Astrocyte of the spinal cord (primary cell): ENCODE measurements around the gene DNM3.
"Not testable (repeated sequence)": the region's sequence is repeated elsewhere in the genome, so short reads cannot be mapped to it uniquely, and the experiment has no call there.

Experiments used
- DNase-seq: peaks from one replicate; pipeline ENCODE4 v3.0.0; 2011; ENCODE audit warnings: low read depth, low spot score
- H3K4me3 ChIP-seq: 2 replicates; pipeline ENCODE4 v1.5.1; 2011; ENCODE audit warnings: low read depth, mild to moderate bottlenecking, low read length, moderate library complexity
- in situ Hi-C: cut with HindIII; loops from 2 replicates; pipeline ENCODE4 v1.10.0; 2017; ENCODE audit warnings: low sequenced_read_pairs
- TF ChIP-seq, protein P1 (sequence below): IDR thresholded peaks from 2 replicates; pipeline ENCODE4 v1.5.1; 2012; ENCODE audit warnings: low read depth, mild to moderate bottlenecking, low read length, inconsistent platforms

Gene DNM3

DNA sequence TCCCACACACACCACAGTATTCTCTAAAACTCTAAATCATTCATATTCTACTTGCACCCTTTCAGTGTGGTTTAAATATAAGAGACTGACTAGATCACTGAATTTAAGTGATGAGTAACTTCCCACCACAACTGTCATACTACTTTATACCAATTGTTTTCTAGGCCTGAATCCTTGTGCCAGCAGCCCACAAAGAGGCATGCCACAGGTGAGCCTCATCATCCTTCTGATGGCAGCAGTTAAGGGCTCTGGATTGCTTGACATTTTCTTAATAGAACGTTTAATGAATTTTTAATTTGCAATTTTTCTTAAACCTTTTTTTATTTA lies 588.8 kb downstream of the DNM3 start:
- DNase-seq, result no peak
- H3K4me3 ChIP-seq, result no peak overlapping the region
- in situ Hi-C loops, result no loop called here
- TF ChIP-seq, protein P1, sequence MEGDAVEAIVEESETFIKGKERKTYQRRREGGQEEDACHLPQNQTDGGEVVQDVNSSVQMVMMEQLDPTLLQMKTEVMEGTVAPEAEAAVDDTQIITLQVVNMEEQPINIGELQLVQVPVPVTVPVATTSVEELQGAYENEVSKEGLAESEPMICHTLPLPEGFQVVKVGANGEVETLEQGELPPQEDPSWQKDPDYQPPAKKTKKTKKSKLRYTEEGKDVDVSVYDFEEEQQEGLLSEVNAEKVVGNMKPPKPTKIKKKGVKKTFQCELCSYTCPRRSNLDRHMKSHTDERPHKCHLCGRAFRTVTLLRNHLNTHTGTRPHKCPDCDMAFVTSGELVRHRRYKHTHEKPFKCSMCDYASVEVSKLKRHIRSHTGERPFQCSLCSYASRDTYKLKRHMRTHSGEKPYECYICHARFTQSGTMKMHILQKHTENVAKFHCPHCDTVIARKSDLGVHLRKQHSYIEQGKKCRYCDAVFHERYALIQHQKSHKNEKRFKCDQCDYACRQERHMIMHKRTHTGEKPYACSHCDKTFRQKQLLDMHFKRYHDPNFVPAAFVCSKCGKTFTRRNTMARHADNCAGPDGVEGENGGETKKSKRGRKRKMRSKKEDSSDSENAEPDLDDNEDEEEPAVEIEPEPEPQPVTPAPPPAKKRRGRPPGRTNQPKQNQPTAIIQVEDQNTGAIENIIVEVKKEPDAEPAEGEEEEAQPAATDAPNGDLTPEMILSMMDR, result no peak

DNA sequence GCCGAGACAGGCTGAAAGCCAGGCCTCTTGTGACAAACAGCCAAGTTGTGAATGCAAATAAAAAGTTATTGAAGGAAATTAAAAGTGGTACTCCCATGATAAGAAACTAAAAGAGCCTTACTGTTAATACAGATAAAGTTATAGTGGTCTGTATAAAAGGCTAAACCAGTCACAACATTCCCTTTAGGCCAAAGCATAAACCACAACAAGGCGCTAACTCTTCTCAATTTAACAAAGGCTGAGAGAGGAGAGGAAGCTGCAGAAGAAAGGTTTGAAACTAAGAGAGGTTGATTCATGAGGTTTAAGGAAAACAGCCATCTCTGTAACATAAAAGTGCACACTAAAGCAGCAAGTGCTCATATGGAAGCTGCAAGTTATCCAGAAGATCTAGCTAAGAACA lies 589.9 kb downstream of the DNM3 start:
- no peak overlapping the region for H3K4me3 ChIP-seq
- TF ChIP-seq, protein P1, result no peak
- in situ Hi-C loops, result no loop called here
- DNase-seq, result no peak

DNA sequence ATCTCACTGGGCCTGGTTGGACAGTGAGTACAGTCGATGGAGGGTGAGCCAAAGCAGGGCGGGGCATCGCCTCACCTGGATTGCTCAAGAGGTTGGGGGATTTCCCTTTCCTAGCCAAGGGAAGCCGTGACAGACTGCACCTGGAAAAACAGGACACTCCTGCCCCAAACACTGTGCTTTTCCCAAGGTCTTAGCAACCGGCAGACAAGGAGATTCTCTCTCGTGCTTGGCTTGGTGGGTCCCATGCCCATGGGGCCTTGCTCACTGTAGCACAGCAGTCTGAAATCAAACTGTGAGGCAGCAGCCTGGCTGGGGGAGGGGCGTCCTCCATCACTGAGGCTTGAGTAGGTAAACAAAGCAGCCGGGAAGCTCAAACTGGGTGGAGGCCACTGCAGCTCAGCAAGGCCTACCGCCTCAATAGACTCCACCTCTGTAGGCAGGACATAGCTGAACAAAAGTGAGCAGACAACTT lies 590.5 kb downstream of the DNM3 start:
- in situ Hi-C loops, result no loop called here
- TF ChIP-seq, protein P1, result no peak
- no peak for DNase-seq
- no peak overlapping the region for H3K4me3 ChIP-seq

DNA sequence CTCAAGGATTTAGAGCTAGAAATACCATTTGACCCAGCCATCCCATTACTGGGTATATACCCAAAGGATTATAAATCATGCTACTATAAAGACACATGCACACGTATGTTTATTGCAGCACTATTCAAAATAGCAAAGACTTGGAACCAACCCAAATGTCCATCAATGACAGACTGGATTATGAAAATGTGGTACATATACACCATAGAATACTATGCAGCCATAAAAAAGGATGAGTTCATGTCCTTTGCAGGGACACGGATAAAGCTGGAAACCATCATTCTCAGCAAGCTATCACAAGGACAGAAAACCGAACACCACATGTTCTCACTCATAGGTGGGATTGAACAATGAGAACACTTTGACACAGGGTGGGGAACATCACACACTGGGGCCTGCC lies 595.9 kb downstream of the DNM3 start:
- H3K4me3 ChIP-seq, in situ Hi-C loops, DNase-seq: not testable (repeated sequence)

DNA sequence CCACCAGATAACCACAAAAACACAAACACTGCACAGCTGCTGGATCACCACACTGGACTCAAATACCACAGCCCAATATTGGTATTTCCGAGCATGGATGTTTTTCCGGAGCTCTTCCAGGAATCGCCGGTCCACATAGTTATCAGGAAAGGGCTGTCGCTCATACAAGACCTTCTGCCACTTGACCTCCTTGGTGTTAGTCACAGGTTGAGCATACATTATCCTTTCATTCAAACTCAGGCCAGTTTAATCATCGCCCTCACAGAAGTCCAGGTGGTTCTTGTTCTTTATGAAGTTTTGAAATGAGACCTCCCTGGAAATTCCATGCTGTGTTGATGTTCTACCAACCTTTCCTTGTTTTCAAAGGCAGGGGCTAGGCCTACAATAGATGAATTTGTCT lies 601.1 kb downstream of the DNM3 start:
- TF ChIP-seq, protein P1, result no peak
- no peak overlapping the region for H3K4me3 ChIP-seq
- no peak for DNase-seq
- in situ Hi-C loops, result no loop called here

DNA sequence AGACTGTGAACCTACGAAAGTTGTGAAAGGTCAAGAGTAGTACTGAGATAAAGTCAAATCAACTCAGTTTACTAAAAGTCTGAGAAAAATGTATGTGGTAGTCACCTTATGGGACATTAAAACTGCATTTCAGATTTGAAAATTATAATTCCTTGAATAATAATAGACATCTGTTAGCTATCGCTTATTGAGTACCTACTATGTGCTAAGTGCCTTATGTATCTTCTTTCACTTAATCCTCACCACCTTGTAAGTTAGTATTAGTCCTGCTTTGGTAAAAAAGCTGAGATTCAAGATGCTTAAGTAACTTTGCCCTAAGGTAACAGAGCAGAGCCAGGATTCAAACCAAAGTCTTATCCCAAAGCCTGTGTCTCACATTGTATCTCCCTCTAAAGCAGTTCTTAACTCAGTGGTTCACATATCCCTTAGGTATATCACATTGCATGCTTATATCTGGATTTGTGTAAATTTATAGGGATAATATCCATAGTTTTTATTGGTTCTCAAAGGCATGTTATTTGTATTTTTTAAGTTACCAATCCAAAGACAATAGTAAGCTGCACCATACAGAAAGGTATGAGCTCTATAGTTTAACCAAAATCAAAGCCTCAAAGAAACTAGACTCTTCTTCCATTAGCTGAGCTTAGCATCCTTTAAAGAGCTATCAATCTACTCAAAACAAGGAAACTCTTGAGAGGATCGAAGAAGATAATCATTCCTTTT lies 601.7 kb downstream of the DNM3 start:
- DNase-seq, result no peak
- in situ Hi-C loops, result no loop called here
- TF ChIP-seq, protein P1, result no peak
- H3K4me3 ChIP-seq, result peak overlapping the region; percentile 58

DNA sequence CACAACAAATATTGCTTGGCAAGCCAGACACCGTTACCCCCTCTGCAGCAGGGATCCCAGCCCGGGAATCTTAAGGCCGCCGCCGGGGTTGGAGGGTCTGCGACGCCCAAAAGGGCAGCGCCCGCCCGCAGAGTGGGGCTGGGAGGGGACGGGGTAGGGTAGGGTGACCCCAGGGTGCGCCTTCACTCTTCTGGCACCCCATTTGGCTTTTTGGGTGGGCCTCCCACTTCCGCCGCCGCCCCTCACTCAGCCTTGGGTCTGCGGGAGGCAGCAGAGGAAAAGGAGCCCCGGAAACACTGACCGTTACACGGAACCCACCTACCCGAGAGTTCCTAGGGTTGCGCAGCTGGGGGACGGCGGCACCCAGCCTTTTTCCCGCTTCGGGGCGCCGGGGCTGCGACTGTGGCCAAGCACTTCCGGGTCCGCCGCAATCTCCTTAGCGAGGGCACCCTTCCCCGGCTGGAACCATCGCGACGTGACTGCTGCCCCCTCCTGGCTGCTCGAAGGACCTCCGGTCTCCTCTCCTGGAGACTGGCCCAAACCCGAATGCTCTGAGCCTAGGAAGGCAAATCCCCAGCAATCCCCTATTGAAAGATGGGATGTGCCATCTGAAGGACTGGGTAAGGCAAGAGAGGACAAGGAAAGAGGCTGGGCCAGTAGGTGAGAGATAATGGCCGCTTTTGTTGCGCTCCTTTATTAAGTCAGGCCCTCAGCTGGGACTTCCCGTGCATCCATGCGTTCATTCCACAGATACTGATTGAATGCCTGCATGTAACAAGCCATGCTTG lies 602.6 kb downstream of the DNM3 start, which contains the start of gene PIGC:
TSS of gene PIGC (minus strand) at position 404 of the 788 bp plus-strand sequence. CDS start 1,447 bp downstream, outside the sequence.
- in situ Hi-C loops, result no loop called here
- H3K4me3 ChIP-seq, result peak within 1 kb of the TSS; percentile 58
- TF ChIP-seq, protein P1, result peak; percentile 89
- DNase-seq, result peak; percentile 82
